OCI-M2 (cell line): ENCODE results near the gene FGFR3.
"Not testable (repeated sequence)": the region's sequence is repeated elsewhere in the genome, so short reads cannot be mapped to it uniquely, and the experiment has no call there.

Experiments used
- DNase-seq: peaks from one replicate; lab custom pipeline; 2025; ENCODE audit not compliant: unreplicated experiment; lab: John Stamatoyannopoulos, UW

FGFR3 gene

GRCh38 chr4:1841201-1841886 is 48.3 kb downstream of the FGFR3 start:
- no peak for DNase-seq

GRCh38 chr4:1841887-1842210 is 48.8 kb downstream of the FGFR3 start:
- no peak for DNase-seq

GRCh38 chr4:1842339-1842895 is 49.3 kb downstream of the FGFR3 start:
- no peak for DNase-seq

GRCh38 chr4:1842993-1843448 is 49.9 kb downstream of the FGFR3 start:
- no peak for DNase-seq

GRCh38 chr4:1843852-1844251 is 50.8 kb downstream of the FGFR3 start:
- no peak for DNase-seq

- not testable (repeated sequence) for DNase-seq
These were observed 51.5 kb downstream of the FGFR3 start for GRCh38 chr4:1844618-1845017.

GRCh38 chr4:1846580-1846979 is 53.5 kb downstream of the FGFR3 start:
- no peak for DNase-seq

GRCh38 chr4:1850276-1850675 is 57.2 kb downstream of the FGFR3 start:
- no peak for DNase-seq

GRCh38 chr4:1851160-1851559 is 58.1 kb downstream of the FGFR3 start:
- no peak for DNase-seq

GRCh38 chr4:1851575-1852410 is 58.7 kb downstream of the FGFR3 start:
- DNase-seq: no peak

- no peak for DNase-seq
These were observed 60.0 kb downstream of the FGFR3 start for GRCh38 chr4:1852904-1853623.

- no peak for DNase-seq
These were observed 61.7 kb downstream of the FGFR3 start for GRCh38 chr4:1854752-1855151.

- DNase-seq: no peak
These were observed 62.4 kb downstream of the FGFR3 start for GRCh38 chr4:1855333-1856070.

GRCh38 chr4:1856071-1856942 is 63.2 kb downstream of the FGFR3 start, which contains the start of gene LETM1:
Gene LETM1, minus strand, starts transcription at chr4:1856156. Its CDS starts 206 bp downstream, at chr4:1855950.
- no peak for DNase-seq

- no peak for DNase-seq
These were observed 64.0 kb downstream of the FGFR3 start for GRCh38 chr4:1856943-1857699.

- no peak for DNase-seq
These were observed 64.8 kb downstream of the FGFR3 start for GRCh38 chr4:1857931-1858330.
